GM18507 (cell line): ENCODE measurements around the gene BMP8B.
A peak's percentile ranks its signal among the peaks of the same experiment; 100 is the strongest.

Experiments used
- DNase-seq: peaks from one replicate; pipeline ENCODE4 v3.0.0; 2011; ENCODE audit warnings: low read depth; ENCODE audit not compliant: insufficient read length; ENCODE audit errors: extremely low spot score
- FAIRE-seq: peaks from 2 replicates; lab custom pipeline; 2011; peaks lifted over from hg19 to GRCh38; lab: Jason Lieb, UNC

The BMP8B gene

GRCh38 chr1:39762550-39763540 lies 25.8 kb downstream of the BMP8B start:
- no peak for DNase-seq
- FAIRE-seq, result no peak

- DNase-seq (no peak), FAIRE-seq (no peak)
Observed at GRCh38 chr1:39761557-39762260, 27.0 kb downstream of the BMP8B start.

GRCh38 chr1:39761016-39761415 lies 27.6 kb downstream of the BMP8B start:
- FAIRE-seq, result no peak
- DNase-seq, result no peak

DNA sequence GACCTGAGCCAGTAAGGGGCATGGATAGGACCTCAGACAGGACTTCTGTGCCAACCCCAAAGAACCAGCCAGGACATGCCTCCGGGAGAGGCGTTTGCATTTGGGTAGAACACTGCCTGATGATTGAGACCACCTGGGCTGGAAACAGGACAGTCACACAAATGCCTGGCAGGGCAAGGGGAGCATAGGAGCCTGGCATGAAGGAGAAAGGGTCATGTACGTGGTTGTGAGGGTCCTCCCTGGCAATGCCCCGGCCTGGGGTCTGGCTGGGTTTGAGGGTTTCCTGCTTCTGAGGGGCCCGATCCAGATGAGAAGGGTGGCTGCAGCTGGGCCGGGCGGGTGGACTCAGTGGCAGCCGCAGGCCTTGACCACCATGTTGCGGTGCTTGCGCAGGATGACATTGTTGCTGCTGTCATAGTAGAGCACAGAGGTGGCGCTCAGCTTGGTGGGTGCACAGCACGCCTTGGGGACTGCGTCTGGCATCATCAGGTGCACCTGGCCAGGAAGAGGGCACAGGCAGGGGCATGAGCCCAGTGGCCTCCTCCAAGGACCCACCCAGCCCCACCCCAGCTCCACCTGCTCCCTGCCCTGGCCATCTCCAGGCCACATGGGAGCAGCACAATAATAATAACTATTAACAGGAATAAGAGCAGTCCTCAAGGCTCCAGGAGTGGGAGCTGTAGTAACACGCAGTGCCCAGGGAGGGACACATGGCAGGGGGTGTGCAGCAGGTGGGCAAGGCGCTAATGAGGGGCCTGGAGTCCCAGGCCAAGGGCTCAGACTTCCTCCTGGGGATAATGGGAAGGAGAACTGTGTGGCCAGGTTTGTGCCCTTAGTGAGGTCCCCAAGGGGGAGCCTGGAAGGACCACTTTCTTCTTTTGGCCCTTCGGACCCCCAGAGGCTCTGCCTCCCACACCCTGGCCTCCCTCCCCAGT lies 28.3 kb downstream of the BMP8B start:
- DNase-seq (no peak), FAIRE-seq (no peak)

DNA sequence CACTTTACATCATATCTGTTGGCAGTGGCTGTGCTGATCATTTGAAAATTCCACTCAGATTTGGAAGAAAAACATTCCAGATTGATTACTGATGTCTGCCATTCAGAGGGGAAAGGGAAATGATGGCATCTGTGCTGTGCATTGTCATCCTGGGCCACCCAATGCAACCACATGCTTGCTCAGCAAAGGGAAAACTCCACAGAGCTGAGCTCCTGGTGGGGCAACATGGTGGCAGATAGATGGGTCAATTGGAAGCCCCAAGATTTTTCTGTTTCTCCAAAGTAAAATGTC lies 29.3 kb downstream of the BMP8B start:
- FAIRE-seq (no peak), DNase-seq (no peak)

DNA sequence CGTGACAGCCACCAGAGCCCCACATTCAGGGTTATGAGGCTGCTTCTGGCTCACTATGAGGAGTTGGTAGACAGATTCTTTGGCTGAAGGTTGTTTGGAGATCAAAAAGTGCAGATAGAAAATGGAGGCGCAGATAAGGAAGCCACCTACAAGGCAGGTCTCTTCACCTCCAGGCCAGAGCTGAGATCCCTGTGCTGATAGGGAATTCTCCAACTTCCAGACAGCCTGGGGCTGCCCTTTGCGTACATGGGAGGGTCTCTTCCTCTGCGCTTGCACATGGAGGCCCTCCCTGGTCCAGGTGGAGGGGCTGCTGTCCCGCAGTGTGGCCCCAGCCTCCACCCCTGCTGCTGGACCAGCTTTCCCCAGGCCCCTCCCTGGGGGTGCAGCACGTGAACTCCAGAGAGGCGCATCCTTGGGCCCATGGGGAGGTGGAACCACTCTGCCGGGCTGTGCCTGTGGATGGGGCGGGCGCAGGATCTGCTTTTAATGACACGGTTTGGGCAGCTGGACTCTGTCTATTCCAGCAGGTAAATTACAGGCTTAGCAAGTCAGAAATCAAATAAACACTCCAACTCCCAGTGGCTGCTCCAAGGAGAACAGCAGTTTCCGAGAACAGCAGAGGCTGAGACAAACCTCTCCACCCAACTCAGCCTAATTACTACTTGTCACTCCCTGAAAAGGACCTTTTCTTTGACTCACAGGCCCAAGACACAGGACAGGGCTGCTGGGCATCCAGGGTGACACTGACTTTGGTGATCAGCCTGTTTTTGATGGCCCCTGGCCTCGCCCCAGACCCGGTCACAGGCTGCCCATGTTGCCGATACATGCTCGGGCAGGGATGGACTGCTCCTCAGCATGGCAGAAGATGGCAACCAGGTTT lies 29.9 kb downstream of the BMP8B start:
- FAIRE-seq, result no peak
- no peak for DNase-seq

DNA sequence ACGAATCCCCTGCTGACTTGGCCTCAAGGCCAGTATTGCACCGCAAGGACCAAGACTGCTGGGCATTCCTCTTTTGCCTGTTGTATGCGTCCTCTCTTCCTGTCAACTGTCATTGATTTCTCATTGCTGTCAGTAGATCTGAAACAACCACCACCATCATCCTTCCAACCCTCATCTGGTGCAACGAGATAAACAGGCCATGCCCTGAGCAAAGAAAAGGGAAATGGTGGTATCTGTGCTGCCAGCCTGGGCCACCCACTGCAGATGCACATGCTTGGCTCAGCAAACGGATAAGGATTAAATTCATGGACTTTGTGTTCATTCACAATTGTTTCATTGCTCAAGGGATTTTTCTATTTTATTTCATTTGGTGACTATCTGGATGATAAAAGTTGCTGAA lies 31.2 kb downstream of the BMP8B start:
- DNase-seq (no peak), FAIRE-seq (no peak)

DNA sequence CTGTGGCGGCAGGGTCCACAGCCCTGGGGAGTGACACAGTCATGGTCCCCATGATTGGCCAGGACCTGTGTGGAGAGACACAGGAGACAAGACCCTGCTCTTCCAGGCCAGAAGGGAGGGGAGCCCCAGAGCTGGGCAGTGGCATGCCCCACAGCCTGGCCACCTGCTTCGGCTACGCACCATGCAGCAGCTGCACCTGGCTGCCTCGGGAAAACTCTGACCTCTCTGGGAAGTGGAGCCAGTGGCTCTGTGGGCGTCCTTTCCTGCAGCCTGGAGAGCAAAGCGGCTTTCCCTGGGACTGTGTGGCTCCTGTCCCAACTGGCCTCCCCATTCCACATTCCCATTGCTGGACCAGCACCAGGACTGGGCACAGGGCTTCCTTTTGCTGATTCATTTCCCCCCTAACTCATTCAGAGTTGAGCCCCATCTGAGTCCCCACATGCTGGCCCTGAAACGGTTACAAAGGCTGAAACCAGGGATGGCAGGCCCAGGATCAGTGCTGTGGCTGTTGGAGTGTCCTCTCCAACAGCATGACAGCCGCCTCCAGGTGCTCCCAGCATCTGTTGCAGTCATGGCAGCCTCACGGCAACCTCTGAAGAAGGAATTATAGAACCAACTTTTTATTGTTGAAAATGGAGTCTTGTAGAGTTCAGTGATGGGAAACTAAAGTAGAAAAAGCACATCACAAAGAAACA lies 32.6 kb downstream of the BMP8B start:
- FAIRE-seq (no peak), DNase-seq (no peak)

DNA sequence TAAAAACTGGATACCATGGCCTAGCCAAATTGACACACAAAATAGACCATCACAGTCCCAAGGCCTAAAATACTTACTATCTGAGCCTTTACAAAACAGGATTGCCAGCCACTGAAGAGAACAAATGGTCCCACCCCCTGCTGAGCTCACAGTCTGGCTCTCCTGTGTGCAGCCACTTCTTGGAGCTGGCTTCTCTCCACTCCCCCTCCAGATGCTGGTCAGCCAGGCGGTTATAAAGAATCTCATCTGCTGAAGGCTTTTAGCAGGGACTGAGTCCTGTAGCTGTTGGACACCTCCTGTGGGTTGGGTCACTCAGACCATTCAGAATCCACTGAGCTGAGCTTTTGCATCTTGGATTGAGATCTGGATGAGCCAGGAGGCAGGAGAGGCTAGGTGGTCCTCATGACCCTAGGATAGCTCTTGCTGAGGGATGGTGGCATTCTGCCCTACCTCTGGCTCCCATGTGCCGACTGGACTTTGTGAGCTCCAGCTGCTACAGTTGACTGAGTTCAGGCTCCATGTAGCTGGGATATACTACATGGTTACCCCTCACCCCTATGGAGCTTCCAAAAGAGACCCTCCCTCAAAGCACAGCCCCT lies 33.7 kb downstream of the BMP8B start:
- no peak for DNase-seq
- no peak for FAIRE-seq

GRCh38 chr1:39754026-39754570 lies 34.6 kb downstream of the BMP8B start:
- no peak for DNase-seq
- no peak for FAIRE-seq

GRCh38 chr1:39753132-39754025 lies 35.3 kb downstream of the BMP8B start:
- no peak for DNase-seq
- no peak for FAIRE-seq

GRCh38 chr1:39752703-39753102 lies 36.0 kb downstream of the BMP8B start:
- DNase-seq (no peak), FAIRE-seq (no peak)

- DNase-seq (no peak), FAIRE-seq (no peak)
Observed at GRCh38 chr1:39751595-39751994, 37.1 kb downstream of the BMP8B start.

DNA sequence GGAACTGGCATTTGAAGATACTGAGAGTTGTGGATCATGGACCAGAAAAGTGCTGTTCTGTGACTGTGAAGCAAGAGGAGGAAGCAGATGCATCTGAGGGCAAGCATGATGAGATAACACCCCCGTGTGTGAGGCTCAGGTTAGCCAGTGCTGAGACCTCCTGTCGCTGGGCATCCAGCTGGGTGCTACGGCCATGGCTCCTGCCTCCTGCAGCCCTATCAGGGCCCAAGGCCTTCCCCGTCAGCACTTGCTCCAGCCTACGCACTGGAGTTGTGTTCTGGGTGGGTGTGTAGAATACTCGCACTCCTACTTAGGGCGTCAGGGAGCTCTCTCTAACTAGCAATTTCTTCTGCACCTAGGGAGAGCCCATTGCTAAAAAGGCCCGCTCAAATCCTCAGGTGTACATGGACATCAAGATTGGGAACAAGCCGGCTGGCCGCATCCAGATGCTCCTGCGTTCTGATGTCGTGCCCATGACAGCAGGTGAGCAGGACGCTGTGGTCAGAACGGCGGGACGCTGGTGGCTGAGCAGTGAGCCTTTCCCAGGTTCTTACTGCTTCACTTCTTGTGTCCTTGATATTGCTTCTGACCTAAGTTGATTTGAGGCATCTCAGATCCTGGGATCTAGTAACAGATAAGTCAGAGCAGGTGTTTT lies 43.5 kb downstream of the BMP8B start:
- DNase-seq (no peak), FAIRE-seq (no peak)

- DNase-seq (peak; percentile 86), FAIRE-seq (peak; percentile 99)
Observed at GRCh38 chr1:39738622-39739366, 49.9 kb downstream of the BMP8B start, which contains the start of gene PPIE. PPIE (plus strand) TSS chr1:39738882; CDS start chr1:39738901, 19 bp downstream.
